Amniotic epithelial cell (primary cell): ENCODE measurements around the gene NUP133.

Experiments
- DNase-seq: peaks from one replicate; pipeline ENCODE4 v3.0.0-alpha.2; 2010; ENCODE audit warnings: low read depth

The NUP133 gene

GRCh38 chr1:229452956-229453801 lies 55.0 kb downstream of the NUP133 start:
- DNase-seq: peak; percentile 40

GRCh38 chr1:229448845-229449244 lies 59.3 kb downstream of the NUP133 start:
- no peak for DNase-seq

GRCh38 chr1:229448354-229448753 lies 59.8 kb downstream of the NUP133 start:
- no peak for DNase-seq

GRCh38 chr1:229447809-229448252 lies 60.3 kb downstream of the NUP133 start:
- DNase-seq: no peak

GRCh38 chr1:229445828-229446227 lies 62.3 kb downstream of the NUP133 start:
- no peak for DNase-seq

GRCh38 chr1:229440851-229441537 lies 67.1 kb downstream of the NUP133 start:
- peak; percentile 92 for DNase-seq

GRCh38 chr1:229438021-229438420 lies 70.1 kb downstream of the NUP133 start:
- DNase-seq: no peak

- DNase-seq: peak; percentile 32
These were observed 70.7 kb downstream of the NUP133 start for GRCh38 chr1:229437443-229437842.

GRCh38 chr1:229436201-229436600 lies 71.9 kb downstream of the NUP133 start:
- DNase-seq: no peak

- no peak for DNase-seq
These were observed 73.5 kb downstream of the NUP133 start for GRCh38 chr1:229434641-229435051.

- DNase-seq: no peak
These were observed 74.0 kb downstream of the NUP133 start, which contains the start of gene ACTA1 for GRCh38 chr1:229434005-229434640. ACTA1 (minus strand) TSS chr1:229434094; CDS start chr1:229433115, 979 bp downstream.

- DNase-seq: no peak
These were observed 74.7 kb downstream of the NUP133 start for GRCh38 chr1:229433364-229434004.

GRCh38 chr1:229432905-229433304 lies 75.2 kb downstream of the NUP133 start:
- no peak for DNase-seq

GRCh38 chr1:229432116-229432461 lies 76.1 kb downstream of the NUP133 start:
- no peak for DNase-seq

GRCh38 chr1:229431284-229432115 lies 76.6 kb downstream of the NUP133 start:
- no peak for DNase-seq

GRCh38 chr1:229430761-229431283 lies 77.3 kb downstream of the NUP133 start:
- DNase-seq: peak; percentile 29

GRCh38 chr1:229428256-229428655 lies 79.9 kb downstream of the NUP133 start:
- no peak for DNase-seq

GRCh38 chr1:229427572-229427971 lies 80.6 kb downstream of the NUP133 start:
- no peak for DNase-seq

- DNase-seq: no peak
These were observed 82.5 kb downstream of the NUP133 start for GRCh38 chr1:229425564-229426159.

- no peak for DNase-seq
These were observed 87.4 kb downstream of the NUP133 start for GRCh38 chr1:229420765-229421164.

GRCh38 chr1:229420224-229420623 lies 87.9 kb downstream of the NUP133 start:
- DNase-seq: no peak
